NCI-H345 treated with DMSO at 0.1 percent for 48 hours (cell line): ENCODE results near the gene FITM1.
A peak's percentile ranks its signal among the peaks of the same experiment; 100 is the strongest.
"Not testable (repeated sequence)": the region's sequence is repeated elsewhere in the genome, so short reads cannot be mapped to it uniquely, and the experiment has no call there.

ENCODE experiments used
- DNase-seq: peaks from one replicate; lab custom pipeline; 2025; ENCODE audit not compliant: unreplicated experiment; lab: John Stamatoyannopoulos, UW

FITM1 gene

DNA sequence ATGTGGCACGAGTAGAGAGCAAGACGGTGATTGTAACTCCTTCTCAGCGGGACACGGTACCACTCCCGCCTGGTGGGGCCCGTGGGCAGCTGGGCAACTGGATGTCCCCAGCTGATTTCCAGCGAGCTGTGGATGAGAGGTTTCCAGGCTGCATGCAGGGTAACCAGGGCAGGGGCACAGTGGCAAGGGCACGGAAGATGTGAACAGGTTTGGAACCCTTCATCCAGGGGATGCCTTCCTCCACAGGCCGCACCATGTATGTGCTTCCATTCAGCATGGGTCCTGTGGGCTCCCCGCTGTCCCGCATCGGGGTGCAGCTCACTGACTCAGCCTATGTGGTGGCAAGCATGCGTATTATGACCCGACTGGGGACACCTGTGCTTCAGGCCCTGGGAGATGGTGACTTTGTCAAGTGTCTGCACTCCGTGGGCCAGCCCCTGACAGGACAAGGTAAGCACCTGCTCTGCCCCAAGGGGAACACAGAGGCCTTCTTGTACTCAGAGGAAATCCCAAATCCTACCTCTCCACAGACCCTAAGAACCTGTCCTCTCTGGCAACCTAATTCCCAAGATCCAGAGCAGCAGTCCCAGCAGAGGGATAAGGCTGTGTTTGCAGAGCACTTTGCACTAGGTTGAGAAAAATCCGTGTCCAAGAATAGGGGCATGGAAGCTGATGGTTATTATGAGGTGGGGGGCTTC, 32.1 kb upstream of the FITM1 start:
- DNase-seq, result no peak

DNA sequence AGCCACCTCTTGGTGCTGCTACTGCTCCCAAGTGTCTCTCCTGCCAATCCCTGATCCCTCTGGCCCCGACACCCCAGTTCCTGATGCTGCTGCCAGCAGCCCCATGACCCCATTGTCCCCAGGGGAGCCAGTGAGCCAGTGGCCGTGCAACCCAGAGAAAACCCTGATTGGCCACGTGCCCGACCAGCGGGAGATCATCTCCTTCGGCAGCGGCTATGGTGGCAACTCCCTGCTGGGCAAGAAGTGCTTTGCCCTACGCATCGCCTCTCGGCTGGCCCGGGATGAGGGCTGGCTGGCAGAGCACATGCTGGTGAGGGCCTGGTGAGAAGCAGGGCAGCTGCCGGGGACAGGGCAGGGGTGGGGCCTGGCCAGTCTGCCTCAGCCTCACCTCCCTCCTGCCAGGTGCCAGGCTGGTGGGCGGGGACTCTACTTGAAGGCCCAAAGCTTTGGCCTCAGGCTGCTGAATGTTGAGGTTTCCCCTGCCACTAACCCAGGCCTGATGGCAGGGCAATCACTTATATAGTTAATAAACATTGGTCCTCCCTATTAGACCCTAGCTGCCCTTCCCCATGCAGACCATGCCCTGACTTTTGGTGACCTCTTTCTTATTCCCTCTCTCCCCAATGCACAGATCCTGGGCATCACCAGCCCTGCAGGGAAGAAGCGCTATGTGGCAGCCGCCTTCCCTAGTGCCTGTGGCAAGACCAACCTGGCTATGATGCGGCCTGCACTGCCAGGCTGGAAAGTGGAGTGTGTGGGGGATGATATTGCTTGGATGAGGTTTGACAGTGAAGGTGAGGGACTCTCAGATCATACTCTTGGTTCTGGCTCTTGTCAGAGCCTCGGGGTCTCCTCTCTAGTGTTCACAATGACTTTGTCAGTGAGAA, 31.3 kb upstream of the FITM1 start:
- DNase-seq, result peak; percentile 39

DNA sequence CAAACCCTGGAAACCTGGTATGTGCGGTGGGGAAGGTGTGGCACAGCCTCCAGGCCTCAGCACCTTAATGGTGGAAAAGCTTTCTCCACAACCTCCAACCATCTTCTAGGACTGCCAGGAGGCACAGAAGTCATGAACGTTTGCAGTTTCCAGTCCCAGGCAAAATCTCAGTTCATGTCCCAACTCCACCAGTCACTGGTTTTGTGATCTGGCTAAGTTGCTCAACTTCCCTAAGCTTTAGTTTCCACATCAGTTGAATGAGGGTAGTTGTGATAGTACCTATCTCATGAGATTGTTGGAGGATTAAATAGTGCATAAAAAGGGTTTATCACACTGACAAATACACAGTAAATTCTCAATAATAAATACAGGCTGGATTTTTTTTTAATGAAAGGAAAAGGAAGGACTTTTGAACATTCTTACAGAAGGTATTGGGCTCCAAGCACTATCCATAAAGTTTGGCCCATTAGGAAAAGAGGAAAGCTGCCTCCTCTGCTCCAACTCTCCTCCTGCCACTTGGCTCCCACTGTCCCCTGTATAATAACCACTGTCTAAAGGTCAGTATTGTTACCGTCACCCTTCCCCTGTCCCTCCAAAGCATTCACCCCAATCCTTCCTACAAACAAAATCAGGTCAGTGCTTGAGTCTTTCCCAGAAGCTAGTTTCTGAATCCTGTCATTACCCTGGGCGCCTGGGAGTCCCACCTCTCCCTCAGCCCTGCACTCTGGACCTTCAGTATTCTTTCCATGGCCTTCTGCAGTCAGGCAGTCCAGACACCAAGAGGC, 30.1 kb upstream of the FITM1 start:
- DNase-seq, result no peak

DNA sequence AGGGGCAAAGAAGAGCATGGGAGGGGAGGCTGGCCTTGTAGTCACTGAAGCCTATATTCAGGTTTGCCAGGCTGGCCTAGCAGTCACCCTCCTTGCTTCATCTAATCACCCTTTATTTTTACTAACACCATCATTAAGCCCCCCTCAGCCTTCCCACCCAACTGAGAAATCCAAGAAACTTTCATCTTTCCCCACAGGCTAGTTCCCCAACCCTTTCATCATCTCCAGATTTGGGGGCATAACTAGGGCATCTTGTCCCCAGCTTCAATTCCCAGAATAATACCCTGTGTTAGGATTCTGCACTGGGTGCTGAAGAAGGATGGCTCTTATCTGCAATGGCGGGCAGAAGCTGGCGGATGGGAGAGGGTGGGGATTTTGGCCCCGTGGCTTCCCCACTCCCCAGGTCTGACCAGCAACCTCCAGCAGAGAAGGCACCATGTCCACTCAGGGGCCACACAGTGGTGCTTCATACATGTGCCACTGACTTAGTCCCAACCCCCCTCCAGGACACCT, 29.4 kb upstream of the FITM1 start:
- DNase-seq, result no peak

DNA sequence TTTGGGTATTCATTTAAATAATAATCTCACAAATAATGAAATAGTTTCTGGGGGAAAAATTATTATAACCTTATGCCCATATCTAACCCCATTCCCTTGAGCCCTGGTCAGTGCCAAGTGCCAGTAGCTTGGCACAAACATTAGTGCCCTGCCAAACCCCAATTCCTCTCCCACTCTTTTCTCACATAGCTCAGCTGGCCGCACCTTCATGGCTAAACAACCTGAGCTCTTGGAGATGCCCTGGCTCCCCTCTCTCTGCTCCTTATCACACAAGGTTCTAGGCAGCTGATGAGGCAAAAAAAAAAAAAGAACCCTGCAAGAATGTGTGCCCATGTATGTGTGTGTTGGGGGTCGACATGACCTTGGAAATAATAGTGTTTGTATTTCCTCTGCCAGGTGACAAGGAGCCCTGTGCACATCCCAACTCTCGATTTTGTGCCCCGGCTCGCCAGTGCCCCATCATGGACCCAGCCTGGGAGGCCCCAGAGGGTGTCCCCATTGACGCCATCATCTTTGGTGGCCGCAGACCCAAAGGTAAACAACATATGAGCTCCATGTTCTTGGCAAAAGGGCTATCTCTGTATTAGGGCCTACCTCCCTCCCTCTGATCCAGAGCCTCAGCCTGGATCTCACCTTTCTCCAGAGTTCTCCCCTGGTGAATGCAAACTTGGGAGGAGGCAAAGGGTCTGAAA, 28.0 kb upstream of the FITM1 start:
- no peak for DNase-seq

DNA sequence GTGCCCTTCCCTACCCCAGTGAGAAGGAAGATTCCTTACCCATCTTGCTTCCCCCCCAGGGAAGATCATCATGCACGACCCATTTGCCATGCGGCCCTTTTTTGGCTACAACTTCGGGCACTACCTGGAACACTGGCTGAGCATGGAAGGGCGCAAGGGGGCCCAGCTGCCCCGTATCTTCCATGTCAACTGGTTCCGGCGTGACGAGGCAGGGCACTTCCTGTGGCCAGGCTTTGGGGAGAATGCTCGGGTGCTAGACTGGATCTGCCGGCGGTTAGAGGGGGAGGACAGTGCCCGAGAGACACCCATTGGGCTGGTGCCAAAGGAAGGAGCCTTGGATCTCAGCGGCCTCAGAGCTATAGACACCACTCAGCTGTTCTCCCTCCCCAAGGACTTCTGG, 27.0 kb upstream of the FITM1 start:
- no peak for DNase-seq

DNA sequence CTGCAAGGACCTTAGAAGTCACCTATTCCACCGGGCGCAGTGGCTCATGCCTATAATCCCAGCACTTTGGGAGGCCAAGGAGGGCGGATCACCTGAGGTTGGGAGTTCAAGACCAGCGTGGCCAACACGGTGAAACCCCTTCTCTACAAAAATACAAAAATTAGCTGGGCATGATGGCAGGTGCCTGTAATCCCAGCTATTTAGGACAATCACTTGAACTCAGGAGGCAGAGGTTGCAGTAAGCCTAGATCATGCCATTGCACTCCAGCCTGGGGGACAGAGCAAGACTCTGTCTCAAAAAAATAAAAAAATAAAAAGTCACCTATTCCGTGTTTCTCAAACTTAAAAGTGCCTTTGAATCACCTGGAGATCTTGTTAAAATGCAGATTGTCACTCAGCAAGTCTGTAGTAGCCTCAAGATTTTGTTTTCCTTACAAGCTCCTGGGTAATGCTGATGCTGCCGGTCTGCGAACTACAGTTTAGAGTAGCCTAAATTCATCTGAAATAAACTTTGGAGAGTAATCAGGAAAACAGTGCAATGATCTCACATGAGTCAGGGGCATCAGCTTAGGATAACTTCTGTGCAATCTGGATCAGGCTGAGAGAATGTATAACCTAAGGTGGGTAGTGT, 24.7 kb upstream of the FITM1 start:
- DNase-seq, result not testable (repeated sequence)

DNA sequence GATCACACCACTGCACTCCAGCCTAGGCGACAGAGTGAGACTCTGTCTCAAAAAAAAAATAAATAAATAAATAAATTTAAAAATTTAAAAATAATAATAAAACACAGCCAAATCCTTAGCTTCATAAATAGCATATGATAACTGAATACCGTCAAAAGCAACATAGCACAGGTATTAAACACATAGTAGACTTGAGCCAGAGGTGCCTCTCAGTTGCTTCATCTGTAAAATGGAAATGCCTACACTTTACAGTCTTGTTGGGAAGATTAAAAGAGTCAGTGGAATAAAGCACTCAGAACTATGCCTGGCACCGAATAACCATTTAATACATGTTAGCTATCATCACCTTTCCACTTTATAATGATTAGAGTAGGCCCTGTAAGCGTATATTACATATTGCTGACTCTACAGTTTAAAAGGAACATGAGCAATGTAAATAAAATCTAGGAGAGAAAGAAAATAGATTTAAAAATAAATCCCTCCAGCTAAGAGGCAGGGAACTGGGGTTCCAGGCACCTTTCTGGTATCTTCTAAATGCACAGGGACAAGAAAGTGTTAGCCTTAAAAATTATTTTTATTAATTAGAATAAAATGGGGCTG, 23.7 kb upstream of the FITM1 start:
- no peak for DNase-seq

DNA sequence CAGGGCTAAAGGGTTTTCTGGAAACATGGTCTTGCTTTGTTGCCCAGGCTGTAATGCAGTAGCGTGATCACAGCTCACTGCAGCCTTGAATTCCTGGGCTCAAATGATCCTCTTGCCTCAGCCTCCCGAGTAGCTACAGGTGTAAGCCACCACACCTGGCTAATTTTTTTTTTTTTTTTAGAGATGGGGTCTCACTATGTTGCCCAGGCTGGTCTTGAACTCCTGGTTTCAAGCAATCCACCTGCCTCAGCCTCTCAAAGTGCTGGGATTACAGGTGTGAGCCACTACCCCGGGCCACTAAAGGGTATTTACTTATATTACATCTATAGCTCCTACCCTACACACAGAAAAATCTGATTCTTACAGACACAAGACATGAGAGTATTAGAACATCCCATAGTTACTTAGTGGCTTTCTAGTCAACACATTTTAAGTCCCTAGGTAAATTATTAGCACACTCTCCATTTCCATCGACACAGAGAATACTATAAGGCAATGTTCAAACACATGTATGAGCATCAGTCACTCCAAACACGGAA, 22.1 kb upstream of the FITM1 start:
- DNase-seq, result no peak

DNA sequence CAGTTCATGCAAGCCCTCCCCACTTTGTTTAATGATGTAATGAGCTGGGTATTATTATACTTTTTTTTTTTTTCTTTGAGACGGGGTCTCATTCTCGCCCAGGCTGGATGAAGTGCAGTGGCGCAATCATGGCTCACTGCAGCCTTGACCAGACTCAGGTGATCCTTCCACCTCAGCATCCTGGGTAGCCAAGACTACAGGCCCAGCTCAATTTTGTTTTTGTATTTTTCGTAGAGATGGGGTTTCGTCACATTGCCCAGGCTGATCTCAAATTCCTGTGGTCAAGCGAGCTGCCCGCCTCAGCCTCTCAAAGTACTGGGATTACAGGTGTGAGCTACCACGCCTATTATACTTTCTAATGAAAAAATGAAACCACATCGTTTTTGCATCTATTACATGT, 20.4 kb upstream of the FITM1 start:
- no peak for DNase-seq

DNA sequence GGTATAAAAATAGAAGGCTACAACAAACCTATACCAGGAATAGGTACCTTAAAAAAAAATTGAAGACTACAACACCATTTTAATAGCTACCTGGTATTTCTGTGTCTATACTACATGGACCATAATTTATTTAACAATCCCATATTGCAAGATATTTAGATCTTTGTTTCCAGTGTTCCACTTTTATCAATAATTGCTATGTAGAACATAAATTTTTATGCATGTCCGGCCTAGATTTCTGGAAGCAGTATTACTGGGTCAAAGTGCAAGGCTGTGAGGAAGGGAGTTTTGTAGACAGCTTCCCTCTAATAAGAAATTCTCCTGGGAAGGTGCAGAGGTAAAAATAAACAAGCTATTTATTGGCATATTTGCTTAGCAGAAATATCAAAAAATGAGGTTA, 19.9 kb upstream of the FITM1 start:
- no peak for DNase-seq

DNA sequence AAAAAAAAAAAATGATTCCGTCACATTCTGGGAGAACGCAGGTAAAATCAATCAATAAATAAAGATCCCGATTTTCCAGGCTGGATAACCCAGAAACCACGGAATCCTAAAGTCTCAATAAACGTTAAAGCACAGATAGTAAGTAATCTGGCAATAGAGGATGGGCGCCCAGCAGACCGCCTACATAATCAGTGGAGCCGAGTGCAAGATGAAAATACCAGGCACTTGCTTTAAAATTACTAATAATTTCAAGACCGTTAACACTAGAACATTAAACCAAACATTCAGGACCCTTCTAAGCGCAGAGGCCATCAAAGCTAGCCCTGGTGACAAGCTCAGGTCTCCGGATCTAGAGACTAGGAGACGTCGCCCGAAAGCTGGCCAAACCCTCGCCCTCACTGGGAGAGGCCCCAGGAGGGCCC, 17.1 kb upstream of the FITM1 start:
- DNase-seq, result no peak

DNA sequence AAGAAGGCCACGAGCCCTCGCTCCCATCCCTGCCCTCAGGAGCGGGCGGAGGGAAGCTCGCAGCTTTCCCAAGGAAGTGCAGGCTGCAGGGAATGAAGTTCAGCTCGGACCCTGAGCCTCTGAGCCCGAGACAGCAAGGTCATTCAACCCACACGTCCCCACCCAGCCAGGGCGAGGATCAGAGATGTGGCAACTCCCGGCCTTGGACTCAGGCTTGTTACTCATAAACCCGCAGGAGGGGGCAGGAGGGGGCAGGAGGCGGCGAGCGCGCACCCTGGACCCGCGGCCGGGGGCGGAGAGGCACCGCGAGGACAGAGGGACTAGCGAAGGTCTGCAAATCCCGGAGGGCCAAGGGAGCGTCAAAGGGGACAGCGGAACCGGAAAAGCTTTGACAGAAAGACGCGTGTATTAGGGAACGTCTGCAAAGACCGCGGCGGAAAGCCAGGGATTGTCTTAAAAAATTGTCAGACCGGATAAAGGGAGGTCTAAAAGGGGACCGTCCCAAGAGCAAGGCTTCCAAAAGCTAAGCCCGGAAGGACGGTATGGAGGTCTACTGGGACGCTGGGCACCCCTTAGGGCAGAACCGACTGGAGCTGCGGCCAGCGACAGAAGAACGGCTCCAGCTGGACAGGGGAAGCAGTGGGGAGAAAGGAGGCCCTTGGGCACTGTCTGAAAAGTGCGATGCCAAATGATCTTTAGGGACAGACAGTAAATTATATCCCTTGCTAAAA, 16.5 kb upstream of the FITM1 start:
- peak; percentile 92 for DNase-seq

DNA sequence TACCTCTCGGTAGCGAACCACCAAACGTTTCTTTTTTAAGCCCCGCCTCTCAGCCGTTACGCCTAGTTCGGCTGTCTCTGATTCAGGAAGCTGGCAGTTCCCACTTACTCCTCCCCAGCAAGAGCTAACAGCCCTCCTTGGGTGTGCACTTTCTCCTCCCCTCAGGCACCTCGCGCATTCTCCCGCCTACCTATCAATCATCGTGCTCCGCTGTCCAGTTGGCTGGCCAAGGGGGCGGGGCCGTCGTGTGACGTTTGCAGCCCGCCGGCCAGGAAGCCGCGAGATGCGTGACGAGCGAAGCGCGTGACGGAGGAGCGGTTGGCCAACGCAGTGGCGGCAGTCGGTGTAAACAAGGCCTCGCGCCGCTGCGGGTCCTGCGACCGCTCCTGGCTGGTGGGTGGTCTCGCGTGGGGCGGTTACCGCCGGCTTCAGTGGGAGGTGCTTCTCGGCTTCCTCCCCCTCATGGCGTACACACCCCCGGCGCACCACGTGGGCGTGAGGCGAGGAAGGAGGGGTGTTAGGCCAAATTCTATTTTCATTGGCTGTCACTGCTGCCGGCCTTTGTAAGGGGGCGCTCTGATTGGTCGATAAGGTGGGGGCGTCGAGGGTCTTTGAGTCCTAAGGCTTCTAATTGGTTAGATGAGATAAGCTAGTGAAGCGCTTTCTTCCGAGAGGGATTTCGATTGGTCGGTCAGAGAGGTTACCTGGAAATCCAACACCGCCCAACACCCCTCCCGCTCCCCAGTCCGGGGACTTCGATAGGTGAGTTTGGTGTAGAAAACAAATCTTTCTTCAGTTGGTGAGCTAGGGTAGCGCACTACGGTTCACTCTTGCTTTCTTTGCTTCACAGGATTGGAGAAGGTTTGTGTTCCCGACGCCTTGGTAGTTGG, 15.7 kb upstream of the FITM1 start, which contains the start of the genes DCAF11 and NRL:
TSS of gene DCAF11 (plus strand) at position 246 of the 890 bp plus-strand sequence. CDS start 818 bp downstream, outside the sequence.
TSS of gene NRL (minus strand) at position 418 of the 890 bp plus-strand sequence. CDS start 32,101 bp downstream, outside the sequence.
- peak; percentile 98 for DNase-seq

DNA sequence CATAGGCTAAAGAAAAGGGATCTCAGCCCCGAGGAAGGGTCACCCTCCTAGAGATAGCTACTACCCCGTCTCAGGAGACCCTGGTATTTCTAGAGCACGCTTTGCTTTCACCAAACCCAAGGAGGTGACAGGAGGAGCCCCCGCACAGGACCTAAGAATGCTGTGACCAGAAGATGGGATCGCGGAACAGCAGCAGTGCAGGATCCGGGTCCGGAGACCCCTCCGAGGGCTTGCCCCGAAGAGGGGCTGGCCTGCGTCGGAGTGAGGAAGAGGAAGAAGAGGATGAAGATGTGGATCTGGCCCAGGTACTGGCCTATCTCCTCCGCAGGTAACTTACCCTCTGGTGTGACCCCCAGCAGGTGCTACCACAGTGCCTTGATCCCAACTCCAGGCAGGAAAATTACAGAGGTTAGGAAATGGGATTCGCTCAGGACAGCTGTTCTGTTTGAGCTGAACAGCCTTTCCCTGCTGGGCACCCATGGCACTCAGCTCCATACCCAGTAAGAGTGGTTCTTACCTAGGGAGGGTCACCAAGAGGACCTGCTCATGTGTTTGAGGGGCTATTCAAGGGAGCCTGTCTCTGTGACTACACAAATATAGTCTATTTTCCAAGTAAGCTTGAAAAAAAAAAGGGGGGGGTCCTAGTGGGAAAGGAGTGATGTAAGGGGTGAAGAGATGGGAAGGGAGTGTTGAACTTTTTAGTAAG, 14.9 kb upstream of the FITM1 start:
- DNase-seq, result no peak

DNA sequence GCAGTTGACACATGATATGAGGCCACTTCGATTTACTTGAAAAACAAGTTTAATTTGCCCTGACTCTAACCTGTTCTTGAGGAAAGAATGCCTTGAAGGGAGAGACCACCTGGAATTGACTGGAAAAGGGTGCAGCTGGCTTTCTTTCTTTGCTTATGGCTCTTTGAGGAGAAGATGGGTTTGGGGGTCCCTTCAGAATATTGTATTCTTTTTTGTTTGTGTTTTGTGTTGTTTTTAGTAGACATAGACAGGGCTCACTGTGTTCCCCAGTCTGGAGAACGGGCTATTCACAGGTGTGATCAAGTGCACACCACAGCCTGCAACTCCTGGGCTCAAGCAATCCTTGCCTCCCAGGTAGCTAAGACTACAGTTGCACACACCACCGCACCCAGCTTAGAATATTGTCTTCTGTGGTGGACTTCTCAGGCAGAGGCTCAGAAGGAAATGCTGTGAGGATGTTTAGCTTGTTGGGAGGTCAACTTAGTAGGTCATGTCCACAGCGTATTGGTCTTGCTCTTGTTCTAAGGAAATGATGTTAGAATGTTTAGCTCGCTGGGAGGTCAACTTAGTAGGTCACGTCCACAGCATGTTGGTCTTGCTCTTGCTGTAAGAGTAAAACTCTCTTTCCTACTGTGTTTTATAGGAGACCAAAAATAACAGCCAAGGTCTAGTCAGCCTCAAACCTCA, 14.2 kb upstream of the FITM1 start:
- DNase-seq, result no peak

DNA sequence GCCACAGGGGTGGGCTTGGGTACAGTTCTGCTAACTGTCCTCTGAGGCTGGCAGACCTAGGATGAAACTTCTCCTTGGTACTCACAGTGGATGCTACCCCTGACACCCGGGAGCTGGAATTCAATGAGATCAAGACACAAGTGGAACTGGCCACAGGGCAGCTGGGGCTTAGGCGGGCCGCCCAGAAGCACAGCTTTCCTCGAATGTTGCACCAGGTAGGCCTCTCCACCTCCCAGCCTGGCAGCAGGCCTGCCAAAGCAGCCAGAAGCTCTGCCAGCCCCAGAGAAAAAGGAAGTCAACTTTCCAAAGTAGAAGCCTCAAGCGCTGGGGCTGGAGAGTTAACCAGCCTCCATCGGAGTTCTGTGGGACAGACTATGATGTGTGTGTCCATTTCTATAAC, 13.3 kb upstream of the FITM1 start:
- DNase-seq, result no peak
